ENCODE data around the gene IPO4.

The IPO4 gene

DNA sequence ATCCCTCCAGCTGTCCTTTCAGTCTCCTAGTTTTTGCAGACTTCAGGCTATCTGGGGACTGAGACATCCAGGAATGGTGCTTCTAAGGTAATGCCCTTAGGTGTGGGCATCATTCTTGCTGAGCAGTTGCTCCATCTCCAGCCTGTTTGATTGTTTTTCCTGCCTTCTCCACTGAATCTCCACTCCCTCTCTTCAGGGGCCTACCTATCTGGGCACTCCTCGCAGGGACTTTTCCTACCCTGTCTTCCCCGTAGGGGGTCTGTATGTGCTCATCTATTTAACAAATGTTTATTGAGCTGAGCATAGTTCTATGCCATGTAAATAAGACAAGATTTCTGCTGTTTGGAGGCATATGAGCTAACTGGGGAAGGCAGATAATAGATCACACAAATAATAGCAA is 55.6 kb downstream of the IPO4 start:
- DNase-seq (ENCODE audit: low read depth), result no peak
- no peak overlapping the region for H3K4me3 ChIP-seq (ENCODE audit: low read depth, low read length)
- TF ChIP-seq, protein P1, sequence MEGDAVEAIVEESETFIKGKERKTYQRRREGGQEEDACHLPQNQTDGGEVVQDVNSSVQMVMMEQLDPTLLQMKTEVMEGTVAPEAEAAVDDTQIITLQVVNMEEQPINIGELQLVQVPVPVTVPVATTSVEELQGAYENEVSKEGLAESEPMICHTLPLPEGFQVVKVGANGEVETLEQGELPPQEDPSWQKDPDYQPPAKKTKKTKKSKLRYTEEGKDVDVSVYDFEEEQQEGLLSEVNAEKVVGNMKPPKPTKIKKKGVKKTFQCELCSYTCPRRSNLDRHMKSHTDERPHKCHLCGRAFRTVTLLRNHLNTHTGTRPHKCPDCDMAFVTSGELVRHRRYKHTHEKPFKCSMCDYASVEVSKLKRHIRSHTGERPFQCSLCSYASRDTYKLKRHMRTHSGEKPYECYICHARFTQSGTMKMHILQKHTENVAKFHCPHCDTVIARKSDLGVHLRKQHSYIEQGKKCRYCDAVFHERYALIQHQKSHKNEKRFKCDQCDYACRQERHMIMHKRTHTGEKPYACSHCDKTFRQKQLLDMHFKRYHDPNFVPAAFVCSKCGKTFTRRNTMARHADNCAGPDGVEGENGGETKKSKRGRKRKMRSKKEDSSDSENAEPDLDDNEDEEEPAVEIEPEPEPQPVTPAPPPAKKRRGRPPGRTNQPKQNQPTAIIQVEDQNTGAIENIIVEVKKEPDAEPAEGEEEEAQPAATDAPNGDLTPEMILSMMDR (IDR thresholded peaks at IDR 0.05; ENCODE audit: insufficient read depth, low read depth, low read length, missing control alignments), result no peak

DNA sequence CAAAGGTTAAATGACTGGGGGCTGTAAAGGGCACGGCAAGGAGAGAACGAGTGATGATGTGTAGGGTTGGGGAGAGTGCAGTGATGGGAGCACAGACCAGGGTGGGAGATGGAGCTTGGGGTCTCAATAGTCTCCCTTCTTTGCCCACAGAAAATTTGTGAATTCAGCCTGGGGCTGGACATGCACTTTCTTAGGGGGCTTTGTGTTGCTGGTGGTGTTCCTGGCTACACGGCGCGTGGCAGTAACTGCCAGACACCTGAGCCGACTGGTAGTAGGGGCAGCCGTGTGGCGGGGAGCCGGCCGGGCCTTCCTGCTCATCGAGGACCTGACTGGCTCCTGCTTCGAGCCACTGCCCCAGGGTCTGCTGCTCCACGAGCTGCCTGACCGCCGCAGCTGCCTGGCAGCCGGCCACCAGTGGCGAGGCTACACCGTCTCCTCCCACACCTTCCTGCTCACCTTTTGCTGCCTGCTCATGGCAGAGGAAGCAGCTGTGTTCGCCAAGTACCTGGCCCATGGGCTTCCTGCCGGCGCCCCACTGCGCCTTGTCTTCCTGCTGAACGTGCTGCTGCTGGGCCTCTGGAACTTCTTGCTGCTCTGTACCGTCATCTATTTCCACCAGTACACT is 56.4 kb downstream of the IPO4 start:
- TF ChIP-seq, protein P1 (IDR thresholded peaks at IDR 0.05; ENCODE audit: insufficient read depth, low read depth, low read length, missing control alignments), result no peak
- DNase-seq (ENCODE audit: low read depth), result no peak
- H3K4me3 ChIP-seq (ENCODE audit: low read depth, low read length), result no peak overlapping the region

DNA sequence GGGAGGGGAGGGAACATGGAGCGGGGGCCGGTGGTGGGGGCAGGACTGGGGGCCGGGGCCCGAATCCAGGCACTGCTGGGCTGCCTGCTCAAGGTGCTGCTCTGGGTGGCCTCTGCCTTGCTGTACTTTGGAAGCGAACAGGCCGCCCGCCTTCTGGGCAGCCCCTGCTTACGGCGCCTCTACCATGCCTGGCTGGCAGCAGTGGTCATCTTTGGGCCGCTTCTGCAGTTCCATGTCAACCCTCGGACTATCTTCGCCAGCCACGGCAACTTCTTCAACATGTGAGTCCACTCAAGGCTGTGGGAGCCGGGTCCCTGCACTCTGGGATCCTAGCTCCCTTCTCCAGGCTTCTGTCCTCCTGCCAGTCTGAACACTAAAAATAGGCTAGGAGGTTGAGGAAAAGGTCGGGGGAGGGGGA is 57.1 kb downstream of the IPO4 start:
- no peak overlapping the region for H3K4me3 ChIP-seq (ENCODE audit: low read depth, low read length)
- no peak for DNase-seq (ENCODE audit: low read depth)
- TF ChIP-seq, protein P1 (IDR thresholded peaks at IDR 0.05; ENCODE audit: insufficient read depth, low read depth, low read length, missing control alignments), result no peak

- DNase-seq (ENCODE audit: low read depth), result no peak
- no peak overlapping the region for H3K4me3 ChIP-seq (ENCODE audit: low read depth, low read length)
- TF ChIP-seq, protein P1 (IDR thresholded peaks at IDR 0.05; ENCODE audit: insufficient read depth, low read depth, low read length, missing control alignments), result no peak
Observed at GRCh38 chr14:24130717-24131548, 57.7 kb downstream of the IPO4 start.

- TF ChIP-seq, protein P1 (IDR thresholded peaks at IDR 0.05; ENCODE audit: insufficient read depth, low read depth, low read length, missing control alignments), result no peak
- H3K4me3 ChIP-seq (ENCODE audit: low read depth, low read length), result no peak within 1 kb of the TSS
- no peak for DNase-seq (ENCODE audit: low read depth)
Observed at GRCh38 chr14:24130380-24130716, 58.3 kb downstream of the IPO4 start, which contains the start of gene FITM1. TSS of gene FITM1 (plus strand) at chr14:24130659. CDS start at chr14:24131564, 905 bp downstream.

Measured in GM12865 (cell line).